Urinary bladder (tissue), 4 donors: ENCODE measurements around the gene POU4F1. TPM values are rescaled to one million over a fixed set of nuclear protein-coding genes. Genes with fewer than 3 reads are reported as not detected.

Experiments
- DNase-seq: peaks from one replicate; pipeline ENCODE4 v3.0.0-alpha.2; 2015; ENCODE audit errors: extremely low spot score
- H3K27ac ChIP-seq: one replicate; pipeline ENCODE4 v1.5.1; 2013; ENCODE audit warnings: low read depth, mild to moderate bottlenecking, moderate library complexity
- H3K36me3 ChIP-seq: one replicate; pipeline ENCODE4 v1.6.1; 2013; ENCODE audit warnings: mild to moderate bottlenecking, moderate library complexity; ENCODE audit not compliant: insufficient read depth
- H3K4me1 ChIP-seq: one replicate; pipeline ENCODE4 v1.6.1; 2013; ENCODE audit warnings: mild to moderate bottlenecking, moderate library complexity; ENCODE audit not compliant: insufficient read depth
- H3K4me3 ChIP-seq: one replicate; pipeline ENCODE4 v1.5.1; 2013; ENCODE audit warnings: low read depth, low read length
- WGBS: extraction: QIAGEN DNeasy Blood & Tissue Kit; methylation state at CpG from one replicate; pipeline ENCODE4 v1.1.7; 2013; 5-methylcytosine and 5-hydroxymethylcytosine counted together
- polyA plus RNA-seq: library from polyadenylated mRNA; stranded (reverse); fragments of 200-250 nt; gene quantifications from one replicate; pipeline ENCODE4 v1.2.3, GENCODE V29; 2013
- total RNA-seq: library from RNA; depleted of rRNA; stranded (reverse); fragments of >200 nt; gene quantifications from one replicate; pipeline ENCODE4 v1.2.3, GENCODE V29; 2014
- donor health status: healthy with polysubstance abuse.
- donor health status: healthy.

The POU4F1 gene
- total and polyA plus RNA-seq, 2 donors: 0.11 TPM; not detected in 1

- WGBS: 11% methylated on average over 13 of the region's 13 CpGs
- Histone ChIP-seq H3K4me1 (no peaks in the 10 kb centered on the region), H3K36me3 (no peaks in the 10 kb centered on the region), H3K4me3 (no peak overlapping the region), H3K27ac (no peak overlapping the region)
- no peak for DNase-seq
These were observed 10.2 kb downstream of the POU4F1 start for GRCh38 chr13:78593129-78593528.

- 7% methylated on average over 6 of the region's 6 CpGs for WGBS
- Histone ChIP-seq H3K4me3 (no peak overlapping the region), H3K27ac (no peak overlapping the region), H3K4me1 (no peaks in the 10 kb centered on the region), H3K36me3 (no peaks in the 10 kb centered on the region)
- DNase-seq: no peak
These were observed 10.8 kb downstream of the POU4F1 start for GRCh38 chr13:78592584-78592983.

- no peaks in the 10 kb centered on the region for H3K36me3 ChIP-seq
- no peak overlapping the region for H3K27ac ChIP-seq
- H3K4me1 ChIP-seq: no peaks in the 10 kb centered on the region
- DNase-seq: no peak
- H3K4me3 ChIP-seq: no peak overlapping the region
- WGBS: 3% methylated on average over 7 of the region's 7 CpGs
These were observed 14.1 kb downstream of the POU4F1 start for GRCh38 chr13:78589206-78589605.

GRCh38 chr13:78587395-78587794, 16.0 kb downstream of the POU4F1 start:
- Histone ChIP-seq H3K4me1 (no peaks in the 10 kb centered on the region), H3K4me3 (no peak overlapping the region), H3K27ac (no peak overlapping the region), H3K36me3 (no peaks in the 10 kb centered on the region)
- DNase-seq: no peak
- WGBS: 13% methylated on average over 18 of the region's 18 CpGs

GRCh38 chr13:78586706-78587105, 16.6 kb downstream of the POU4F1 start:
- Histone ChIP-seq H3K4me1 (no peaks in the 10 kb centered on the region), H3K36me3 (no peaks in the 10 kb centered on the region), H3K27ac (no peak overlapping the region), H3K4me3 (no peak overlapping the region)
- 9% methylated on average over 21 of the region's 21 CpGs for WGBS
- no peak for DNase-seq

- DNase-seq: no peak
- no peak overlapping the region for H3K4me3 ChIP-seq
- no peak overlapping the region for H3K27ac ChIP-seq
- H3K4me1 ChIP-seq: no peaks in the 10 kb centered on the region
- no peaks in the 10 kb centered on the region for H3K36me3 ChIP-seq
- WGBS: 93% methylated on average over 4 of the region's 4 CpGs
These were observed 27.1 kb downstream of the POU4F1 start for GRCh38 chr13:78576261-78576660.

GRCh38 chr13:78572459-78572858, 30.9 kb downstream of the POU4F1 start:
- no peak for DNase-seq
- no peaks in the 10 kb centered on the region for H3K36me3 ChIP-seq
- 63% methylated on average over 5 of the region's 5 CpGs for WGBS
- no peaks in the 10 kb centered on the region for H3K4me1 ChIP-seq
- no peak overlapping the region for H3K27ac ChIP-seq
- no peak overlapping the region for H3K4me3 ChIP-seq

GRCh38 chr13:78569029-78569428, 34.3 kb downstream of the POU4F1 start:
- Histone ChIP-seq H3K27ac (no peak overlapping the region), H3K36me3 (no peaks in the 10 kb centered on the region), H3K4me1 (no peaks in the 10 kb centered on the region), H3K4me3 (no peak overlapping the region)
- 92% methylated on average over 1 of the region's 1 CpG for WGBS
- no peak for DNase-seq

GRCh38 chr13:78566631-78567030, 36.7 kb downstream of the POU4F1 start:
- Histone ChIP-seq H3K36me3 (no peaks in the 10 kb centered on the region), H3K27ac (no peak overlapping the region), H3K4me1 (no peaks in the 10 kb centered on the region), H3K4me3 (no peak overlapping the region)
- WGBS: 85% methylated on average over 5 of the region's 5 CpGs
- no peak for DNase-seq

- WGBS: 56% methylated on average over 5 of the region's 5 CpGs
- no peak overlapping the region for H3K4me3 ChIP-seq
- H3K27ac ChIP-seq: no peak overlapping the region
- DNase-seq: no peak
- H3K36me3 ChIP-seq: no peaks in the 10 kb centered on the region
- no peaks in the 10 kb centered on the region for H3K4me1 ChIP-seq
These were observed 41.0 kb downstream of the POU4F1 start for GRCh38 chr13:78562237-78562889.

Other genes with a start within 250 kb of the POU4F1 start
- 29.9 TPM for gene OBI1, start 55.6 kb upstream of the POU4F1 start, total RNA-seq
- gene OBI1, start 55.6 kb upstream of the POU4F1 start, polyA plus RNA-seq: 9.2 TPM